SU-DHL-6 (cell line): Measurements from ENCODE around the gene HNRNPA1.
"Not testable (repeated sequence)": the region's sequence is repeated elsewhere in the genome, so short reads cannot be mapped to it uniquely, and the experiment has no call there.

ENCODE experiments used
- H2AFZ ChIP-seq: fragments of 200-600 bp; sonication (generic); 2 replicates; pipeline ENCODE4 v1.6.1; 2014; ENCODE audit warnings: low read depth, mild to moderate bottlenecking, moderate library complexity, mixed read lengths, antibody characterized with exemption, low read length; ENCODE audit not compliant: severe bottlenecking
- H3F3A ChIP-seq: fragments of 200-600 bp; shearing (Covaris generic); 2 replicates; pipeline ENCODE4 v1.6.0; 2016; ENCODE audit warnings: antibody characterized with exemption, mild to moderate bottlenecking; ENCODE audit not compliant: insufficient read depth
- H3K27ac ChIP-seq: fragments of 200-600 bp; sonication (generic); 2 replicates; pipeline ENCODE4 v1.5.1; 2016; ENCODE audit warnings: low read depth, mild to moderate bottlenecking, low read length, moderate library complexity, mixed read lengths
- H3K27me3 ChIP-seq: fragments of 200-600 bp; sonication (generic), shearing (Covaris generic); 2 replicates; pipeline ENCODE4 v1.6.0; 2014; ENCODE audit warnings: mild to moderate bottlenecking, low read length
- H3K36me3 ChIP-seq: fragments of 200-600 bp; sonication (generic); 2 replicates; pipeline ENCODE4 v1.6.1; 2014; ENCODE audit warnings: mild to moderate bottlenecking, low read length, mixed read lengths
- H3K4me2 ChIP-seq: fragments of 300-600, 200-600 bp; shearing (Covaris generic), sonication (generic); 2 replicates; pipeline ENCODE4 v1.6.0; 2014; ENCODE audit warnings: low read length, low read depth, mild to moderate bottlenecking; ENCODE audit not compliant: poor library complexity, severe bottlenecking
- H3K4me3 ChIP-seq: fragments of 200-600 bp; sonication (generic); 2 replicates; pipeline ENCODE4 v1.5.1; 2014; ENCODE audit warnings: antibody characterized with exemption, low read length, mild to moderate bottlenecking, mixed read lengths; ENCODE audit not compliant: insufficient read depth, poor library complexity, severe bottlenecking
- H3K79me2 ChIP-seq: fragments of 200-600 bp; sonication (generic); 2 replicates; pipeline ENCODE4 v1.6.1; 2014; ENCODE audit warnings: mild to moderate bottlenecking, low read length, moderate library complexity; ENCODE audit not compliant: insufficient read depth
- H3K9ac ChIP-seq: fragments of 200-600 bp; sonication (generic); 2 replicates; pipeline ENCODE4 v1.7.0; 2014; ENCODE audit warnings: mild to moderate bottlenecking, low read length
- H3K9me2 ChIP-seq: fragments of 200-600 bp; sonication (generic); replicated peaks from 2 replicates; pipeline ENCODE4 v1.6.1; 2014; ENCODE audit warnings: low read length; ENCODE audit not compliant: insufficient read depth
- H3K9me3 ChIP-seq: fragments of 200-600 bp; sonication (generic); 2 replicates; pipeline ENCODE4 v1.6.1; 2014; ENCODE audit warnings: low read length, mixed read lengths; ENCODE audit not compliant: insufficient read depth
- H4K20me1 ChIP-seq: fragments of 200-600 bp; sonication (generic); 2 replicates; pipeline ENCODE4 v1.6.1; 2014; ENCODE audit warnings: low read depth, mild to moderate bottlenecking, antibody characterized with exemption, low read length, moderate library complexity, mixed read lengths
- CTCF ChIP-seq: fragments of 200-600 bp; sonication (generic); IDR thresholded peaks from one replicate; pipeline ENCODE4 v1.5.1; 2017; ENCODE audit warnings: antibody characterized with exemption, mild to moderate bottlenecking, low read length, moderate library complexity; ENCODE audit not compliant: insufficient read depth, poor library complexity, severe bottlenecking
- EZH2phosphoT487 ChIP-seq: fragments of 200-600 bp; sonication (generic), shearing (Covaris generic); conservative IDR thresholded peaks from 2 replicates; pipeline ENCODE4 v1.6.1; 2018; ENCODE audit warnings: mild to moderate bottlenecking, antibody characterized with exemption, low read length, moderate library complexity, mixed read lengths

Gene HNRNPA1

DNA sequence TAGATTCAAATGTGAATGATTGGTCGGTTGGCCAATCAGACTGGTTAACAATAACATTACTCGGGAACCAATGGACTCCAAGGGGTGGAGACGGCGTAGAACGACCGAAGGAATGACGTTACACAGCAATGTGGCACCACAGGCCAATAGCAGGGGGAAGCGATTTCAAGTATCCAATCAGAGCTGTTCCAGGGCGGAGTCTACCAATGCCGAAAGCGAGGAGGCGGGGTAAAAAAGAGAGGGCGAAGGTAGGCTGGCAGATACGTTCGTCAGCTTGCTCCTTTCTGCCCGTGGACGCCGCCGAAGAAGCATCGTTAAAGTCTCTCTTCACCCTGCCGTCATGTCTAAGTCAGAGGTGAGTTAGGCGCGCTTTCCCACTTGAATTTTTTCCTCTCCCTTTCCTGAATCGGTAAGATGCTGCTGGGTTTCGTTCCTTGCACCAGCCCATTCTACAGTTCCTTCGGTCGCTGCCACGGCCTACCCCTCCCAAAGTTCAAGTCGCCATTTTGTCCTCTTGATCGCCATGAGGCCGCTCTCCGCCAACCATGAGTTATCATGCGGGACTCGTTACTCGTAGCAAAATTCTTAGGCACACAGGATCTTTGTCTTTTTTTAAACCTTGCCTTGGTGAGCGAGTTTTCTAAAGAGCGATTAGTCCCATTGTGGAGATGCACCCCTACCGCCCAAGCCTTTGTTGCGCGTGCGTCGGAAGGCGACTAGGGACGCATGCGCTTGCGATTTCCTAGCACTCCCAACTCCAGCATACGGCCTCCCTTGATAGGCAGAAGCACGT, at the start of gene HNRNPA1:
TSS of gene HNRNPA1 (plus strand) at position 259 of the 793 bp plus-strand sequence. CDS start at position 341, 82 bp downstream.
- TF ChIP-seq CTCF (no peak), EZH2phosphoT487 (no peak)
- H3K9me2 ChIP-seq: no peaks in the 10 kb centered on the region
- no peaks in the 10 kb centered on the region for H3K27me3 ChIP-seq
- no peaks in the 10 kb centered on the region for H3K9me3 ChIP-seq
- peak within 1 kb of the TSS; percentile 99 for H3K4me2 ChIP-seq
- H3K79me2 ChIP-seq: peaks cover 71% of the 10 kb centered on the region
- H4K20me1 ChIP-seq: peaks cover 31% of the 10 kb centered on the region
- H3K9ac ChIP-seq: peak within 1 kb of the TSS; percentile 96
- peak within 1 kb of the TSS; percentile 91 for H3K27ac ChIP-seq
- H3K36me3 ChIP-seq: peaks cover 60% of the 10 kb centered on the region
- peak within 1 kb of the TSS; percentile 29 for H2AFZ ChIP-seq
- H3F3A ChIP-seq: peaks cover 67% of the 10 kb centered on the region
- peak within 1 kb of the TSS; percentile 88 for H3K4me3 ChIP-seq

GRCh38 chr12:54231269-54231668, 49.3 kb upstream of the HNRNPA1 start:
- not testable (repeated sequence) for H3K27ac ChIP-seq, H3K9ac ChIP-seq, H2AFZ ChIP-seq, H3K9me2 ChIP-seq, H3K4me2 ChIP-seq, H3K4me3 ChIP-seq, H3K36me3 ChIP-seq, H3K9me3 ChIP-seq, H4K20me1 ChIP-seq, H3F3A ChIP-seq, H3K27me3 ChIP-seq, H3K79me2 ChIP-seq

- Histone ChIP-seq H3K27me3 (no peaks in the 10 kb centered on the region), H3F3A (no peaks in the 10 kb centered on the region), H3K4me2 (no peak overlapping the region), H3K9ac (no peak overlapping the region), H3K9me2 (no peaks in the 10 kb centered on the region), H2AFZ (no peak overlapping the region), H3K36me3 (no peaks in the 10 kb centered on the region), H3K9me3 (no peaks in the 10 kb centered on the region), H3K79me2 (no peaks in the 10 kb centered on the region), H3K27ac (no peak overlapping the region), H3K4me3 (no peak overlapping the region), H4K20me1 (no peaks in the 10 kb centered on the region)
- TF ChIP-seq EZH2phosphoT487 (no peak), CTCF (no peak)
These were observed 47.7 kb upstream of the HNRNPA1 start for GRCh38 chr12:54232790-54233189.

DNA sequence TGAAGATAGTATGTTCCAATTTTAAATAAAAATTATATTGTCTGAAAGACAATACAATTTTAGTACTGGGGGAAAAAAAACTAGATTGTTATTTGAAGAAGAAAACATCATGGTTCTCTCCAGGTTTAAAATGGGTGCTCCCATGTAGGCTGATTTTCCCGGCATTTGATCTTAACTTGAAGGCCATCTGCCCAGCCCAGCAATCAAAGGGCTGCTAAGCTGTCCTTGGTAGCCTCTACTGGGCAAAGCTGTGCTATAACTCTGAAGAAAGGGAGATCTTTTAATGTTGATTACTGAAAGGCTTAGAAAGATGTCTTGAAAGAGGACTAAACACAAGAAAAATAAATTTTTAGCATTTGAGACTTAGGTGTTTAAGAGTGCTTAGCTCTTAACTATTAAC, 42.0 kb upstream of the HNRNPA1 start:
- H3K9me2 ChIP-seq: no peaks in the 10 kb centered on the region
- H3K79me2 ChIP-seq: no peaks in the 10 kb centered on the region
- H3K4me2 ChIP-seq: no peak overlapping the region
- no peaks in the 10 kb centered on the region for H3K9me3 ChIP-seq
- H3K4me3 ChIP-seq: no peak overlapping the region
- H3K36me3 ChIP-seq: peaks cover 8% of the 10 kb centered on the region; the same call in 1 of the 2 replicates
- no peak overlapping the region for H3K9ac ChIP-seq
- no peak overlapping the region for H2AFZ ChIP-seq
- no peaks in the 10 kb centered on the region for H3F3A ChIP-seq
- TF ChIP-seq EZH2phosphoT487: no peak
- no peak for TF ChIP-seq CTCF
- no peaks in the 10 kb centered on the region for H4K20me1 ChIP-seq
- H3K27ac ChIP-seq: no peak overlapping the region
- no peaks in the 10 kb centered on the region for H3K27me3 ChIP-seq
